Lung (tissue), 12 donors: ENCODE results near the gene RALGPS1. TPM values are rescaled to one million over a fixed set of nuclear protein-coding genes. Genes with fewer than 3 reads are reported as not detected.
A peak's percentile ranks its signal among the peaks of the same experiment; 100 is the strongest.

ENCODE experiments used
- ATAC-seq: fragments of 200-7000 bp; cut with Tn5 transposase; one replicate; pipeline ENCODE4 v1.9.1; 2020; ENCODE audit warnings: moderate number of reproducible peaks; ENCODE audit not compliant: insufficient read depth, low FRiP score
- DNase-seq, 3 donors: peaks; one replicate each; pipeline ENCODE4 v3.0.0-alpha.2; 2013 to 2017
- H3K27ac ChIP-seq, 2 donors: one replicate each; pipeline ENCODE4 v1.5.1; 2013; ENCODE audit warnings: mild to moderate bottlenecking in 2 of 2, moderate library complexity in 2 of 2, control low read depth in 1 of 2, inconsistent platforms in 1 of 2, low read depth in 1 of 2, low read length in 1 of 2
- H3K27me3 ChIP-seq, 3 donors: one replicate each; pipeline ENCODE4 v1.5.1; 2013; ENCODE audit warnings: low read length in 2 of 3; ENCODE audit not compliant: control insufficient read depth in 3 of 3, insufficient read depth in 3 of 3
- H3K36me3 ChIP-seq, 4 donors: one replicate each; pipeline ENCODE4 v1.5.1; 2013; ENCODE audit warnings: low read length in 4 of 4, mild to moderate bottlenecking in 1 of 4, moderate library complexity in 1 of 4; ENCODE audit not compliant: control insufficient read depth in 4 of 4, insufficient read depth in 4 of 4
- H3K4me1 ChIP-seq, 5 donors: one replicate each; pipeline ENCODE4 v1.5.1; 2013; ENCODE audit warnings: low read length in 5 of 5, mild to moderate bottlenecking in 2 of 5, moderate library complexity in 1 of 5; ENCODE audit not compliant: control insufficient read depth in 5 of 5, insufficient read depth in 5 of 5
- H3K4me3 ChIP-seq: one replicate; pipeline ENCODE4 v1.5.1; 2013; ENCODE audit warnings: mild to moderate bottlenecking, control low read depth, moderate library complexity
- H3K9ac ChIP-seq, 2 donors: one replicate each; pipeline ENCODE4 v1.5.1; 2013; ENCODE audit warnings: low read length in 2 of 2, control low read depth in 1 of 2; ENCODE audit not compliant: insufficient read depth in 1 of 2
- H3K9me3 ChIP-seq, 4 donors: one replicate each; pipeline ENCODE4 v1.5.1; 2013; ENCODE audit warnings: low read length in 3 of 4, mild to moderate bottlenecking in 1 of 4, moderate library complexity in 1 of 4; ENCODE audit not compliant: control insufficient read depth in 4 of 4, insufficient read depth in 3 of 4
- CTCF ChIP-seq: IDR thresholded peaks from 2 replicates; pipeline ENCODE4 v1.5.1; 2012; ENCODE audit warnings: mild to moderate bottlenecking; ENCODE audit errors: control extremely low read depth, extremely low read depth
- WGBS, 2 donors: extraction: QIAGEN DNeasy Blood & Tissue Kit; methylation state at CpG; one replicate each; pipeline ENCODE4 v1.1.7; 2013; 5-methylcytosine and 5-hydroxymethylcytosine counted together
- polyA plus RNA-seq, 2 donors: library from polyadenylated mRNA; stranded (reverse); fragments of 200-250 nt; gene quantifications; one replicate each; pipeline ENCODE4 v1.2.1, GENCODE V29; 2013
- total RNA-seq, 2 donors: library from RNA; depleted of rRNA in 1 of 2; stranded (reverse); fragments of >200 nt in 1 of 2; gene quantifications; one replicate each; pipeline ENCODE4 v1.2.1, GENCODE V29; 2014 to 2021
- donor health status: control.
- donor health status: control.
- donor health status: Bipolar disorder and iron deficiency.
- donor health status: healthy.
- donor health status: DM: yes; HTN: yes; CAD: no.

The RALGPS1 gene
- total and polyA plus RNA-seq, 4 donors: 3.5 to 30.3 (median 11.9) TPM

GRCh38 chr9:127130661-127131538 is 216.3 kb downstream of the RALGPS1 start:
- peaks cover 0 to 1% (median 0%) of the 10 kb centered on the region in 4 donors for H3K9me3 ChIP-seq
- no peak overlapping the region for H3K4me3 ChIP-seq
- DNase-seq (peak; percentile 77 to 85 (median 81)), ATAC-seq (peak; percentile 25)
- no peak for TF ChIP-seq CTCF
- H3K36me3 ChIP-seq: no peaks in the 10 kb centered on the region
- H3K4me1 ChIP-seq: peaks cover 11 to 44% (median 21%) of the 10 kb centered on the region in 5 donors
- no peak overlapping the region for H3K9ac ChIP-seq
- WGBS, 2 donors: 63 to 67% methylated on average over 10 of the region's 10 CpGs
- H3K27me3 ChIP-seq: no peaks in the 10 kb centered on the region
- peak overlapping the region in 1 of 2 donors; percentile 78 for H3K27ac ChIP-seq

- no peaks in the 10 kb centered on the region for H3K36me3 ChIP-seq
- peaks cover 11 to 49% (median 21%) of the 10 kb centered on the region in 5 donors for H3K4me1 ChIP-seq
- H3K9ac ChIP-seq: no peak overlapping the region
- no peaks in the 10 kb centered on the region for H3K27me3 ChIP-seq
- peak overlapping the region in 1 of 2 donors; percentile 78 for H3K27ac ChIP-seq
- H3K4me3 ChIP-seq: no peak overlapping the region
- no peak for DNase-seq
- no peak for ATAC-seq
- H3K9me3 ChIP-seq: peaks cover 0 to 1% (median 0%) of the 10 kb centered on the region in 4 donors
- no peak for TF ChIP-seq CTCF
- 82% methylated on average over 6 of the region's 6 CpGs for WGBS, 2 donors
These were observed 217.3 kb downstream of the RALGPS1 start for GRCh38 chr9:127131871-127132270.

GRCh38 chr9:127132375-127132774 is 217.8 kb downstream of the RALGPS1 start:
- H3K36me3 ChIP-seq: no peaks in the 10 kb centered on the region
- peaks cover 11 to 49% (median 21%) of the 10 kb centered on the region in 5 donors for H3K4me1 ChIP-seq
- no peak overlapping the region for H3K9ac ChIP-seq
- 94 to 97% methylated on average over 4 of the region's 4 CpGs for whole genome bisulfite sequencing, 2 donors
- TF ChIP-seq CTCF: no peak
- H3K4me3 ChIP-seq: no peak overlapping the region
- no peak for DNase-seq
- H3K27me3 ChIP-seq: no peaks in the 10 kb centered on the region
- ATAC-seq: no peak
- H3K9me3 ChIP-seq: peaks cover 0 to 1% (median 0%) of the 10 kb centered on the region in 4 donors
- peak overlapping the region in 1 of 2 donors; percentile 55 for H3K27ac ChIP-seq
